Mesenchymal stem cell (in vitro differentiated cells and primary cell): ENCODE data around the gene ARMC9.

ENCODE experiments used
- DNase-seq: peaks from one replicate; pipeline ENCODE4 v3.0.0-alpha.2; 2013
- H2AFZ ChIP-seq: one replicate; pipeline ENCODE4 v1.6.1; 2013; ENCODE audit warnings: low read depth, mild to moderate bottlenecking, control low read depth, inconsistent platforms, low read length, moderate library complexity
- H2AK5ac ChIP-seq: 2 replicates; pipeline ENCODE4 v1.6.1; 2013; ENCODE audit warnings: low read length, moderate library complexity, mild to moderate bottlenecking, inconsistent platforms; ENCODE audit not compliant: severe bottlenecking
- H2BK120ac ChIP-seq: one replicate; pipeline ENCODE4 v1.6.1; 2013; ENCODE audit warnings: low read depth, mild to moderate bottlenecking, inconsistent platforms, low read length, moderate library complexity
- H2BK12ac ChIP-seq, 2 experiments: one replicate each; pipeline ENCODE4 v1.6.1; 2013; ENCODE audit warnings: inconsistent platforms in 2 of 2, low read length in 2 of 2, mild to moderate bottlenecking in 2 of 2, moderate library complexity in 2 of 2, control low read depth in 1 of 2
- H2BK15ac ChIP-seq: one replicate; pipeline ENCODE4 v1.6.1; 2013; ENCODE audit warnings: mild to moderate bottlenecking, low read depth, inconsistent platforms; ENCODE audit not compliant: poor library complexity, severe bottlenecking
- H2BK5ac ChIP-seq: 2 replicates; pipeline ENCODE4 v1.6.1; 2013; ENCODE audit warnings: low read depth, mild to moderate bottlenecking, low read length, control low read depth, inconsistent platforms; ENCODE audit not compliant: poor library complexity, severe bottlenecking
- H3K14ac ChIP-seq, 2 experiments: one replicate each; pipeline ENCODE4 v1.6.1; 2013; ENCODE audit warnings: inconsistent platforms in 2 of 2, low read length in 2 of 2, control low read depth in 1 of 2, mild to moderate bottlenecking in 1 of 2, moderate library complexity in 1 of 2
- H3K18ac ChIP-seq, 2 experiments: one replicate each; pipeline ENCODE4 v1.6.1; 2013; ENCODE audit warnings: inconsistent platforms in 2 of 2, low read length in 2 of 2, control low read depth in 1 of 2, low read depth in 1 of 2, mild to moderate bottlenecking in 1 of 2
- H3K23ac ChIP-seq, 2 experiments: one replicate each; pipeline ENCODE4 v1.6.1; 2013; ENCODE audit warnings: inconsistent platforms in 2 of 2, low read length in 2 of 2, mild to moderate bottlenecking in 2 of 2, moderate library complexity in 2 of 2, control low read depth in 1 of 2
- H3K27ac ChIP-seq: 2 replicates; pipeline ENCODE4 v1.5.1; 2013; ENCODE audit warnings: mild to moderate bottlenecking, moderate library complexity, low read length, control low read depth, inconsistent platforms; ENCODE audit not compliant: poor library complexity, severe bottlenecking
- H3K27me3 ChIP-seq, 2 experiments: 2 replicates each; pipeline versions ENCODE4 v1.6.1 to v1.7.0; 2013; ENCODE audit warnings: low read length in 2 of 2, mild to moderate bottlenecking in 2 of 2, moderate library complexity in 2 of 2, control low read depth in 1 of 2, inconsistent platforms in 1 of 2; ENCODE audit not compliant: control insufficient read depth in 1 of 2, insufficient read depth in 1 of 2
- H3K36me3 ChIP-seq, 2 experiments: 2 replicates each; pipeline versions ENCODE4 v1.6.1 to v1.7.0; 2013; ENCODE audit warnings: low read length in 2 of 2, control low read depth in 1 of 2, inconsistent platforms in 1 of 2, low read depth in 1 of 2, mild to moderate bottlenecking in 1 of 2; ENCODE audit not compliant: insufficient read depth in 2 of 2, control insufficient read depth in 1 of 2
- H3K4ac ChIP-seq, 2 experiments: one replicate each; pipeline ENCODE4 v1.6.1; 2013; ENCODE audit warnings: inconsistent platforms in 2 of 2, low read length in 2 of 2, mild to moderate bottlenecking in 2 of 2, moderate library complexity in 2 of 2, control low read depth in 1 of 2, low read depth in 1 of 2
- H3K4me1 ChIP-seq: 2 replicates; pipeline ENCODE4 v1.6.1; 2013; ENCODE audit warnings: low read depth, low read length, control low read depth; ENCODE audit not compliant: control insufficient read depth, insufficient read depth
- H3K4me2 ChIP-seq: 2 replicates; pipeline ENCODE4 v1.6.1; 2013; ENCODE audit warnings: low read length, mild to moderate bottlenecking, inconsistent platforms; ENCODE audit not compliant: poor library complexity, severe bottlenecking
- H3K4me3 ChIP-seq, 2 experiments: 2 replicates each; pipeline versions ENCODE4 v1.5.1 to v1.7.0; 2013; ENCODE audit warnings: low read length in 2 of 2, mild to moderate bottlenecking in 2 of 2, control low read depth in 1 of 2, low read depth in 1 of 2; ENCODE audit not compliant: insufficient read depth in 1 of 2
- H3K79me1 ChIP-seq: replicated peaks from 2 replicates; pipeline ENCODE4 v1.6.1; 2013; ENCODE audit warnings: mild to moderate bottlenecking, control low read depth, low read length, inconsistent platforms; ENCODE audit not compliant: poor library complexity, severe bottlenecking
- H3K9ac ChIP-seq: 2 replicates; pipeline ENCODE4 v1.7.0; 2013; ENCODE audit warnings: mild to moderate bottlenecking, low read length, moderate library complexity
- H3K9me3 ChIP-seq: 2 replicates; pipeline ENCODE4 v1.7.0; 2013; ENCODE audit warnings: mild to moderate bottlenecking, low read length; ENCODE audit not compliant: control insufficient read depth
- H4K8ac ChIP-seq: one replicate; pipeline ENCODE4 v1.6.1; 2013; ENCODE audit warnings: inconsistent platforms, mild to moderate bottlenecking, low read length, moderate library complexity
- H4K91ac ChIP-seq: one replicate; pipeline ENCODE4 v1.6.1; 2013; ENCODE audit warnings: mild to moderate bottlenecking, low read length, inconsistent platforms
- WGBS: methylation state at CpG from one replicate; pipeline ENCODE4 v1.1.7; 2013; ENCODE audit warnings: mixed read lengths; 5-methylcytosine and 5-hydroxymethylcytosine counted together

ARMC9 gene

DNA sequence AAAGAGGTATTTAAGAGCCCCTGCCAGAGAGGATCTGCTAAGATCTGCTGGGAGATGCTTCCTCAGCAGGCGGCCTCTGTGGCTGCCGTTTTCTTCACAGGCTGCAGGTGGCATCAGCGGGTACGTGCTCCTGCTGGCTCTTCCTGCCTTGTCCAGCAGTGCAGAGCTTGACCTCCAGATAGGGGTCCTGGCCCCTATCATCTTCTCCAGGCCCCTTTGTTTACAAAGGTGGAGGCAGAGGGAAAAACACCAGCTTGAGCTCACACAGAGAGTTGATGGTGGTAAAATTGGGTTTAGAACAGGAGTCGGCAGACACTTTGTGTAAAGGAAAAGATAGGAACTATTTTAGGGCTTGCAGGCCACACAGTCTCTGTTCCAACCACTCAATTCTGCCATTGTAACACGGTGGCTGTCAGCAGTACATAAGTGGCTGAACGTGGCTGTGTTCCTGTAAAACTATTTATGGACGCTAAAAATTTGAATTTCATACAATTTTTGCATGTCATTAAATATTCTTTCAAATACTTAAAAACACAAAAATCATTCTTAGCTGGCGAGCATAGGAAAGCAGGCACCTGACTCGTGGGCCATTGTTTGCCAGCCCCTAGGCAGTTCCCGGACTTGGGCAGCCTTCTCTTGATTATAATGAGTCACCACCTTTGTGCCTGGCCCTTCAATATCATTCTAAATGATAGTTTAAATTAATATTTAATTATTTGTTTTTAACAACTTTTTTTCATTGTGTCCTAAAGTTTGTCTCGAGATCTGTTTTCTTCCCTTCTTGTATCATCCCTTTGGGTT is 98.9 kb downstream of the ARMC9 start:
- H3K18ac ChIP-seq, result no peak overlapping the region
- DNase-seq, result peak; percentile 75
- H4K8ac ChIP-seq, result no peak overlapping the region
- H3K23ac ChIP-seq, result no peak overlapping the region
- H3K79me1 ChIP-seq, result peaks cover 11% of the 10 kb centered on the region
- H2BK120ac ChIP-seq, result no peak overlapping the region
- H2BK12ac ChIP-seq, result no peak overlapping the region
- H2AK5ac ChIP-seq, result no peak overlapping the region
- H3K4ac ChIP-seq, result no peak overlapping the region
- H3K4me3 ChIP-seq, result no peak overlapping the region
- no peak overlapping the region for H2BK5ac ChIP-seq
- peaks cover 27% of the 10 kb centered on the region for H3K4me1 ChIP-seq
- H3K9ac ChIP-seq, result no peak overlapping the region
- H3K27me3 ChIP-seq, result no peaks in the 10 kb centered on the region
- no peak overlapping the region for H3K4me2 ChIP-seq
- no peaks in the 10 kb centered on the region for H3K9me3 ChIP-seq
- WGBS, result 49% methylated on average over 11 of the region's 12 CpGs
- no peak overlapping the region for H4K91ac ChIP-seq
- no peak overlapping the region for H2BK15ac ChIP-seq
- no peak overlapping the region for H2AFZ ChIP-seq
- H3K27ac ChIP-seq, result peak overlapping the region; percentile 85
- H3K36me3 ChIP-seq, result peaks cover 22 to 91% of the 10 kb centered on the region in 2 experiments
- no peak overlapping the region for H3K14ac ChIP-seq

DNA sequence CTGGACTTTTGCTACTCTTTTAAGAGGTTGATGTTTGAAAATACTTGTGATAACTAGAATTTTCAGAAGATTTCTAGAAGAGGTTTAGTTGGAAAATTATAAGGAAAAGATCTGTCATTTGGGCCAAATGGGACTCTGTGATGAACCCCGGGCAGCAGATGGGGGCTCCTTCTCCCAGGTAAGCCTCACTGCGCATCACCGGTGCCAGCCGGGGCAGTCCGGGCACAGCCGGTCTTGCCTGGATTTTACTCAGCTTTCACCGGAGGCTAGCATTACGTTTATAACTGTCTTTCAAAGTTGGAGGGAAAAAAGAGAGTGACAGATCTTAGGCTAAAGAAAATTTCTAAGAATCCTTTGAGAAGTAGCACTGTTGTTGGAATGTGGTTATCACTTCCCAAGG is 99.7 kb downstream of the ARMC9 start:
- Histone ChIP-seq H3K9ac (no peak overlapping the region), H3K27ac (no peak overlapping the region), H2AK5ac (peak overlapping the region; percentile 84), H3K4me2 (no peak overlapping the region), H3K23ac (no peak overlapping the region), H3K4me1 (peaks cover 27% of the 10 kb centered on the region), H3K4me3 (no peak overlapping the region), H4K8ac (no peak overlapping the region), H2BK5ac (no peak overlapping the region), H2BK120ac (no peak overlapping the region), H3K9me3 (no peaks in the 10 kb centered on the region), H4K91ac (no peak overlapping the region), H3K27me3 (no peaks in the 10 kb centered on the region), H3K14ac (no peak overlapping the region), H3K4ac (no peak overlapping the region), H2AFZ (no peak overlapping the region), H3K79me1 (peaks cover 11% of the 10 kb centered on the region), H2BK15ac (no peak overlapping the region), H3K18ac (no peak overlapping the region), H3K36me3 (peaks cover 15 to 88% of the 10 kb centered on the region in 2 experiments), H2BK12ac (no peak overlapping the region)
- no peak for DNase-seq
- WGBS, result 98% methylated on average over 8 of the region's 8 CpGs

DNA sequence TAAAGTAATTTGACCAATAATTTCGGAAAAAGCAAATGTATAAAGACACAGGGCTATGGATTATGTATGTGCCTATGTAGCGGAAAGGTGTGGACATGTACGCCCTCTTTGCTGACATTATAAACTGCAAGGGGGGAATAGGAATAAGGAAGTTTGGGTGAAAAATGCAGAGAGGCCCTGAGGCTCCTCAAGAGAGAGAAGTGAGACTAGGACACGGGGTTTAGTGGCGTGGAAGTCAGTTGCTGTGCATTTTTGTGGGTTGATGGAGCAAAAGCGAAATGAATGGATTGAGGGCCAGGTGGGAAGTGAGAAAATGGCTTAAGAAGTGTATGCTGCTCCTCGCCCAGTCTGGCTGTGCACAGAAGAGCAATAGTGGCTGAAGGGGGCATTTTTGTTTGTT is 100.8 kb downstream of the ARMC9 start:
- peaks cover 24% of the 10 kb centered on the region for H3K4me1 ChIP-seq
- no peak overlapping the region for H2BK12ac ChIP-seq
- H3K4me3 ChIP-seq, result no peak overlapping the region
- H2BK5ac ChIP-seq, result no peak overlapping the region
- no peak overlapping the region for H4K91ac ChIP-seq
- no peaks in the 10 kb centered on the region for H3K27me3 ChIP-seq
- no peak overlapping the region for H3K23ac ChIP-seq
- no peak overlapping the region for H2BK120ac ChIP-seq
- WGBS, result 95% methylated on average over 7 of the region's 7 CpGs
- no peak for DNase-seq
- peak overlapping the region; percentile 74 for H3K27ac ChIP-seq
- peaks cover 13 to 86% of the 10 kb centered on the region in 2 experiments for H3K36me3 ChIP-seq
- H3K4ac ChIP-seq, result no peak overlapping the region
- H3K14ac ChIP-seq, result no peak overlapping the region
- no peak overlapping the region for H2BK15ac ChIP-seq
- no peak overlapping the region for H3K9ac ChIP-seq
- H3K4me2 ChIP-seq, result peak overlapping the region; percentile 25
- H2AFZ ChIP-seq, result no peak overlapping the region
- no peak overlapping the region for H4K8ac ChIP-seq
- H3K79me1 ChIP-seq, result peaks cover 11% of the 10 kb centered on the region
- H2AK5ac ChIP-seq, result peak overlapping the region; percentile 35
- H3K9me3 ChIP-seq, result no peaks in the 10 kb centered on the region
- H3K18ac ChIP-seq, result no peak overlapping the region

DNA sequence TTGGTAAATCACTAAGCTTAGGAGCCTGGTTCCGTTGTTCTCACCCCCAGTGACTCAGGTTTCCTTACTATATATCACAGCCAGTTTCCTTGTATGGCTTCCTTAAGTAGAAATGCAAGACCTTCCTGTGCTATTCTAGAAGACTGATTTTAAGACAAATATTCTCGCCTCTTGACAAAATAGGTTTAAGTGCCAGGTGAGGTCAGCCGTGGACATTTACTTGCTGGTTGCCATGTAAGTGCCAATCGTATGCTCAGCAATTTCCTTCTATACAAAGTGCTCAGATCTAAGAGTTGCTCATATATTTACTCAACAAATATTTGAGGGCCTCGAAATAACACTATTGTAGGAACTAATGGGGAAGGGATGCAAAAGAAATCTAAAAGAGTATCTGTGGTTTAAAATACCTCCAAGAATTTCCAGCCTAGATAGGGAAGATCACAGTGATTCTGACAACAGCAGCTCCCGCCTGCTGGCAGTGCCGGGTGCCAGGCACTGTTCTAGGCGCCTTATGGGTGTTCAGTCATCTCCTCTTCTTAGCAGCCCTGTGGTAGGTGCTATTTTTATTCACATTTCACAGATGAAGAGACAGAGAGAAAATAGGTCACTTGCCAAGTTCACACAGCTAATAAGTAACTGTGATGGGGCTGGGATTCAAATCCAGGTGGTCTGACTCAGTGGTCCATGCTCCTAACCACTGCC is 101.7 kb downstream of the ARMC9 start:
- Histone ChIP-seq H3K4me3 (no peak overlapping the region), H4K91ac (no peak overlapping the region), H3K27me3 (no peaks in the 10 kb centered on the region), H3K4ac (no peak overlapping the region), H4K8ac (no peak overlapping the region), H3K23ac (no peak overlapping the region), H3K27ac (peak overlapping the region; percentile 74), H2BK5ac (peak overlapping the region; percentile 33), H3K79me1 (peaks cover 11% of the 10 kb centered on the region), H3K4me1 (peaks cover 19% of the 10 kb centered on the region), H3K4me2 (no peak overlapping the region), H3K36me3 (peaks cover 13 to 86% of the 10 kb centered on the region in 2 experiments), H3K14ac (no peak overlapping the region), H2AFZ (no peak overlapping the region), H3K9me3 (no peaks in the 10 kb centered on the region), H2AK5ac (no peak overlapping the region), H2BK12ac (no peak overlapping the region), H3K18ac (no peak overlapping the region), H2BK15ac (no peak overlapping the region), H3K9ac (no peak overlapping the region), H2BK120ac (no peak overlapping the region)
- DNase-seq, result no peak
- WGBS, result 98% methylated on average over 4 of the region's 8 CpGs
